HFF-Myc (cell line): Measurements from ENCODE around the gene DDIT3.

Experiments
- DNase-seq: peaks from one replicate; pipeline ENCODE4 v3.0.0-alpha.2; 2011; ENCODE audit warnings: low read depth; ENCODE audit errors: extremely low read depth
- H3K4me3 ChIP-seq: replicated peaks from 2 replicates; pipeline ENCODE4 v1.5.1; 2011; ENCODE audit warnings: low read depth, mild to moderate bottlenecking, control low read depth, low read length
- CTCF ChIP-seq: IDR thresholded peaks from 2 replicates; pipeline ENCODE4 v1.5.1; 2012; ENCODE audit warnings: mild to moderate bottlenecking, low read depth, low read length, control low read depth; ENCODE audit errors: missing control alignments

Gene DDIT3

GRCh38 chr12:57467212-57467874 lies 53.0 kb downstream of the DDIT3 start:
- no peak for TF ChIP-seq CTCF
- H3K4me3 ChIP-seq: no peak overlapping the region
- no peak for DNase-seq
